ENCODE measurements around the gene DDX51. TPM values are rescaled to one million over a fixed set of nuclear protein-coding genes. Genes with fewer than 3 reads are reported as not detected.

Gene DDX51
- total RNA-seq, 1 donor from 2014 or later: 18.9 TPM

DNA sequence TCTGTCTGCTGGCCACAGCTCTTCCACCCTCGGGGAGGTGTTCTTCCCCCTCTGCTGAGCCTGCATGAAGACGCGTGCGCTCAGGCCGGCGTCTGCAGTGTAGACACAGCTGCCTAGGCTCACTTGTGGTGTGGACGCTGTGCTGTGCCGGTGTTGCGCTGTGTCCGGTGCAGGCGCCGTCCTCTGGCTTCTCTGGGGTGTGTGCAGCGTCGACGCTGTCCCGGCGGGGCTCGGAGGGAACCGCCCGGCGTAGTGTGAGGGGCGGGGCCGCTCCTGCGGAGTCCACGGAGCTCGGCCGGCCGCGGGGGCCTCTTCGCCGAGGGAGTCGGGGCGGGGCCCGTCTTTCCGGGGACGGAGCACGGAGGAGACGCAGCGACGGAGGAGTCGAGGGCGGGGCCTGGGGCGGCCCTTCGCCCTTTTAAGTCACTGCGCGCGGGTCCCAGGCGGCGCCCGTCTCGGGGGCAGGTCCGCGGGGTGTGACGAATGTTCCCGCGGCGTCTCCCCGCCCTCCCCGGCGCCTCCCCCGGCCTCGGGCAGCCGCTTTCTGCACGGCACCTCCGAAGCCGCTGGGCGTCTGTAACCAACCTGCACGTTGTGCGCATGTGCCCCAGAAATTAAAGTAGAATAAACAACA lies 45.4 kb upstream of the DDX51 start:
- Histone ChIP-seq H3K36me3 (ENCODE audit: control insufficient read depth, insufficient read depth, low read length) (no peaks in the 10 kb centered on the region), H3K27me3 (ENCODE audit: control insufficient read depth, insufficient read depth, low read length) (peaks cover 55% of the 10 kb centered on the region), H3K4me3 (ENCODE audit: low read depth, low read length) (peak overlapping the region; percentile 34)
- TF ChIP-seq, protein P1, sequence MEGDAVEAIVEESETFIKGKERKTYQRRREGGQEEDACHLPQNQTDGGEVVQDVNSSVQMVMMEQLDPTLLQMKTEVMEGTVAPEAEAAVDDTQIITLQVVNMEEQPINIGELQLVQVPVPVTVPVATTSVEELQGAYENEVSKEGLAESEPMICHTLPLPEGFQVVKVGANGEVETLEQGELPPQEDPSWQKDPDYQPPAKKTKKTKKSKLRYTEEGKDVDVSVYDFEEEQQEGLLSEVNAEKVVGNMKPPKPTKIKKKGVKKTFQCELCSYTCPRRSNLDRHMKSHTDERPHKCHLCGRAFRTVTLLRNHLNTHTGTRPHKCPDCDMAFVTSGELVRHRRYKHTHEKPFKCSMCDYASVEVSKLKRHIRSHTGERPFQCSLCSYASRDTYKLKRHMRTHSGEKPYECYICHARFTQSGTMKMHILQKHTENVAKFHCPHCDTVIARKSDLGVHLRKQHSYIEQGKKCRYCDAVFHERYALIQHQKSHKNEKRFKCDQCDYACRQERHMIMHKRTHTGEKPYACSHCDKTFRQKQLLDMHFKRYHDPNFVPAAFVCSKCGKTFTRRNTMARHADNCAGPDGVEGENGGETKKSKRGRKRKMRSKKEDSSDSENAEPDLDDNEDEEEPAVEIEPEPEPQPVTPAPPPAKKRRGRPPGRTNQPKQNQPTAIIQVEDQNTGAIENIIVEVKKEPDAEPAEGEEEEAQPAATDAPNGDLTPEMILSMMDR (IDR thresholded peaks at IDR 0.05; ENCODE audit: insufficient read depth, low read length, poor library complexity, severe bottlenecking): no peak
- peak; percentile 47 for DNase-seq (ENCODE audit: low read depth)

GRCh38 chr12:132188916-132189325 lies 44.8 kb upstream of the DDX51 start:
- TF ChIP-seq, protein P1 (IDR thresholded peaks at IDR 0.05; ENCODE audit: insufficient read depth, low read length, poor library complexity, severe bottlenecking): no peak
- Histone ChIP-seq H3K27me3 (ENCODE audit: control insufficient read depth, insufficient read depth, low read length) (peaks cover 57% of the 10 kb centered on the region), H3K36me3 (ENCODE audit: control insufficient read depth, insufficient read depth, low read length) (no peaks in the 10 kb centered on the region), H3K4me3 (ENCODE audit: low read depth, low read length) (peak overlapping the region; percentile 34)
- no peak for DNase-seq (ENCODE audit: low read depth)

DNA sequence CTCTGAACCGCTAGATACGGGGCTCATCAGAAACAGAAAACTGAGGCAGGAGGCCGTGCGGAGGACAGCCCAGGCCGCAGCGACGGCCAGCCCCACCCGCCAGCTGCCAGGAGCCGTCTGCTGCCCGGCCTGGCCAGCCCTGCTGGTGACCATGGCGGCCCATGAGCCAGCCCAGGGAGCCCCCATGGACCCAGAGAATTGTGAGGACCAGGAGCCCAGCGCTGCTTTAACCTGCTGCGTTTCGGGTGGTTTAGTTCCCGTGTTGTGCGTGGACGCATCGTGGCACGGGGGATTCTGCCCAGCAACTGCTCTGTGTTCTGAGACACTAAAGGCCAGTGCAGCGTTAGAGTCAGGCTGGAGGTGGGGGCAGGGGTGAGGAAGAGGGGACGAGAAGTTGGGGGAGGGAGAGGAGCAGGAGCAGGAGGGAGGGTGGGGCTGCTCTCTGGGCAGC lies 44.4 kb upstream of the DDX51 start:
- no peak overlapping the region for H3K4me3 ChIP-seq (ENCODE audit: low read depth, low read length)
- peaks cover 54% of the 10 kb centered on the region for H3K27me3 ChIP-seq (ENCODE audit: control insufficient read depth, insufficient read depth, low read length)
- H3K36me3 ChIP-seq (ENCODE audit: control insufficient read depth, insufficient read depth, low read length): no peaks in the 10 kb centered on the region
- no peak for DNase-seq (ENCODE audit: low read depth)
- TF ChIP-seq, protein P1 (IDR thresholded peaks at IDR 0.05; ENCODE audit: insufficient read depth, low read length, poor library complexity, severe bottlenecking): no peak

DNA sequence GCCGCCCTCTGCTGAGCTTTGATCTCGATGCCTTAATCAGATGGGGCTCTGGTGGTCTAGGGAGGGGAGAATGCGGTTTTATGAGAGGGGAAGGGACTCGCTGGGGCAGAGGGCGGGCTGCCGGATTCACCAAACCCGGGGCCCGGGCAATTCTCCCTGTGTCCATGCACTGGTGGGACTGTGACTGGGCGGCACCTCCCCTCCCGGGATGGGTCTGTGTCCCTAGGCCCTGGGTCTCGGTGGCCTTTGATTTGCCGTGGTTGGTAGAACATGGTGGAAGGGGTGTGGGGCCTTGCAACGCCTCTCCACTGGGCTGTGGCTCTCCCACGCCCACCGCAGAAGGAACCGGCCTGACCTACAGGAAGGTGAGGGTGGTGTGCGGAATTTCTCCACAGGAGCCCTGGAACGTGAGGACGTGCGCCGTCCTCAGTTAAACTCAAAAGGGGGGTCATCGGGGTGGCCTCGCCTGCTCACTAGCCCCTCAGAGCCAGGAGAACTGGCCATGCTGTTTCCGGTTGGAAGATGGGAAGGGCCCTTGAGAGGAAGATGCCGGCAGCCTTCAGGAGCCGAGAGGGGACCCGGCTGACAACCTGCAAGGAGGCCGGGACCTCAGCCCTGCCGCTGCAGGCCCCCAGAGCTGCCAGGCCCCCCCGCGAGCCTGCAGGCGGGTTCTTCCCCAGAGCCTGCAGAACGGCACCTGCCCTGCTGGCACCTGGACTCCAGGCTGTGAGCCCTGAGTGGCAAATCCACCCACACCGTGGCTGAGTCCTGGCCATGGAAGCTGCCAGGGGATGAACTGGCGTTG lies 43.7 kb upstream of the DDX51 start:
- DNase-seq (ENCODE audit: low read depth): no peak
- TF ChIP-seq, protein P1 (IDR thresholded peaks at IDR 0.05; ENCODE audit: insufficient read depth, low read length, poor library complexity, severe bottlenecking): no peak
- H3K36me3 ChIP-seq (ENCODE audit: control insufficient read depth, insufficient read depth, low read length): no peaks in the 10 kb centered on the region
- H3K27me3 ChIP-seq (ENCODE audit: control insufficient read depth, insufficient read depth, low read length): peaks cover 50% of the 10 kb centered on the region
- H3K4me3 ChIP-seq (ENCODE audit: low read depth, low read length): no peak overlapping the region

- Histone ChIP-seq H3K4me3 (ENCODE audit: low read depth, low read length) (no peak overlapping the region), H3K27me3 (ENCODE audit: control insufficient read depth, insufficient read depth, low read length) (peaks cover 49% of the 10 kb centered on the region), H3K36me3 (ENCODE audit: control insufficient read depth, insufficient read depth, low read length) (no peaks in the 10 kb centered on the region)
- TF ChIP-seq, protein P1 (IDR thresholded peaks at IDR 0.05; ENCODE audit: insufficient read depth, low read length, poor library complexity, severe bottlenecking): no peak
- no peak for DNase-seq (ENCODE audit: low read depth)
Measured at GRCh38 chr12:132186857-132187620, 42.9 kb upstream of the DDX51 start.
